Activated gamma-delta T cell treated with Interleukin-2 at 50 U/mL for 16 hours (primary cell): Measurements from ENCODE around the gene DNAJC22.
"Not testable (repeated sequence)": the region's sequence is repeated elsewhere in the genome, so short reads cannot be mapped to it uniquely, and the experiment has no call there.

Experiments
- DNase-seq: peaks from one replicate; pipeline ENCODE4 v3.0.0-alpha.2; 2020

DNAJC22 gene

GRCh38 chr12:49331380-49332222 is 15.1 kb upstream of the DNAJC22 start:
- DNase-seq, result no peak

GRCh38 chr12:49332441-49332861 is 14.2 kb upstream of the DNAJC22 start:
- no peak for DNase-seq

- DNase-seq, result no peak
Measured at GRCh38 chr12:49332891-49333371, 13.8 kb upstream of the DNAJC22 start.

GRCh38 chr12:49333778-49334177 is 12.9 kb upstream of the DNAJC22 start:
- not testable (repeated sequence) for DNase-seq

GRCh38 chr12:49334226-49334625 is 12.5 kb upstream of the DNAJC22 start:
- DNase-seq, result no peak

GRCh38 chr12:49334681-49335080 is 12.0 kb upstream of the DNAJC22 start:
- DNase-seq, result no peak

- DNase-seq, result no peak
Measured at GRCh38 chr12:49335118-49335954, 11.4 kb upstream of the DNAJC22 start.

GRCh38 chr12:49335955-49336644 is 10.6 kb upstream of the DNAJC22 start:
- no peak for DNase-seq

GRCh38 chr12:49336645-49337584 is 9.8 kb upstream of the DNAJC22 start, which contains the start of gene C1QL4:
Gene C1QL4 (minus strand): TSS chr12:49337188. CDS start chr12:49336477, 711 bp downstream.
- DNase-seq, result peak; percentile 91

GRCh38 chr12:49338830-49339463 is 7.7 kb upstream of the DNAJC22 start:
- DNase-seq, result no peak

GRCh38 chr12:49339464-49339861 is 7.2 kb upstream of the DNAJC22 start:
- DNase-seq, result no peak

- DNase-seq, result no peak
Measured at GRCh38 chr12:49340095-49340870, 6.4 kb upstream of the DNAJC22 start.

GRCh38 chr12:49340971-49341776 is 5.5 kb upstream of the DNAJC22 start:
- no peak for DNase-seq

- no peak for DNase-seq
Measured at GRCh38 chr12:49341777-49342065, 5.0 kb upstream of the DNAJC22 start.

- DNase-seq, result peak; percentile 63
Measured at GRCh38 chr12:49342066-49342913, 4.4 kb upstream of the DNAJC22 start.

GRCh38 chr12:49342914-49343731 is 3.6 kb upstream of the DNAJC22 start:
- DNase-seq, result no peak

GRCh38 chr12:49344486-49345050 is 2.1 kb upstream of the DNAJC22 start:
- no peak for DNase-seq
